ENCODE results near the gene IKZF4. TPM values are rescaled to one million over a fixed set of nuclear protein-coding genes. Genes with fewer than 3 reads are reported as not detected.

The IKZF4 gene
- total RNA-seq, 2 experiments from 2014 or later: 22.5 to 22.9 TPM

GRCh38 chr12:56080556-56081138 lies 59.8 kb downstream of the IKZF4 start:
- Mint-ChIP-seq H3K27ac (no peak overlapping the region), H3K4me1 (peaks cover 10% of the 10 kb centered on the region), H3K9me3 (no peaks in the 10 kb centered on the region), H3K27me3 (peaks cover 14% of the 10 kb centered on the region), H3K4me3 (peak overlapping the region; percentile 78), H3K36me3 (no peaks in the 10 kb centered on the region)
- DNase-seq: no peak

GRCh38 chr12:56081393-56082347 lies 60.8 kb downstream of the IKZF4 start:
- Mint-ChIP-seq H3K9me3 (no peaks in the 10 kb centered on the region), H3K4me1 (peaks cover 10% of the 10 kb centered on the region), H3K27ac (no peak overlapping the region), H3K27me3 (peaks cover 14% of the 10 kb centered on the region), H3K4me3 (no peak overlapping the region), H3K36me3 (no peaks in the 10 kb centered on the region)
- DNase-seq: no peak

GRCh38 chr12:56082382-56082781 lies 61.5 kb downstream of the IKZF4 start:
- Mint-ChIP-seq H3K9me3 (no peaks in the 10 kb centered on the region), H3K4me1 (peaks cover 10% of the 10 kb centered on the region), H3K27me3 (peaks cover 14% of the 10 kb centered on the region)

GRCh38 chr12:56082967-56083366 lies 62.1 kb downstream of the IKZF4 start:
- Mint-ChIP-seq H3K4me3 (no peak overlapping the region), H3K4me1 (peaks cover 10% of the 10 kb centered on the region), H3K36me3 (no peaks in the 10 kb centered on the region), H3K27me3 (peaks cover 14% of the 10 kb centered on the region), H3K9me3 (no peaks in the 10 kb centered on the region), H3K27ac (no peak overlapping the region)
- DNase-seq: no peak

More at GRCh38 chr12:56082382-56082781, 61.5 kb downstream of the IKZF4 start:
- Mint-ChIP-seq H3K4me3 (no peak overlapping the region), H3K36me3 (no peaks in the 10 kb centered on the region), H3K27ac (no peak overlapping the region)
- no peak for DNase-seq

GRCh38 chr12:56084958-56085543 lies 64.2 kb downstream of the IKZF4 start:
- Mint-ChIP-seq H3K27me3 (peaks cover 14% of the 10 kb centered on the region), H3K4me3 (no peak overlapping the region), H3K27ac (no peak overlapping the region), H3K36me3 (no peaks in the 10 kb centered on the region), H3K4me1 (peaks cover 4% of the 10 kb centered on the region), H3K9me3 (no peaks in the 10 kb centered on the region)
- peak; percentile 26 for DNase-seq

- Mint-ChIP-seq H3K27me3 (peaks cover 9% of the 10 kb centered on the region), H3K4me3 (no peak overlapping the region), H3K36me3 (no peaks in the 10 kb centered on the region), H3K27ac (no peak overlapping the region), H3K4me1 (no peaks in the 10 kb centered on the region), H3K9me3 (no peaks in the 10 kb centered on the region)
- DNase-seq: no peak
Measured at GRCh38 chr12:56086096-56086495, 65.3 kb downstream of the IKZF4 start.

GRCh38 chr12:56086608-56087007 lies 65.8 kb downstream of the IKZF4 start:
- H3K4me1 Mint-ChIP-seq: no peaks in the 10 kb centered on the region
- DNase-seq: no peak
- no peaks in the 10 kb centered on the region for H3K36me3 Mint-ChIP-seq
- peaks cover 4% of the 10 kb centered on the region for H3K27me3 Mint-ChIP-seq
- H3K4me3 Mint-ChIP-seq: no peak overlapping the region
- no peaks in the 10 kb centered on the region for H3K9me3 Mint-ChIP-seq
- no peak overlapping the region for H3K27ac Mint-ChIP-seq

- no peaks in the 10 kb centered on the region for H3K27me3 Mint-ChIP-seq
- no peaks in the 10 kb centered on the region for H3K4me1 Mint-ChIP-seq
- DNase-seq: no peak
- no peak overlapping the region for H3K4me3 Mint-ChIP-seq
- H3K27ac Mint-ChIP-seq: no peak overlapping the region
- no peaks in the 10 kb centered on the region for H3K9me3 Mint-ChIP-seq
- no peaks in the 10 kb centered on the region for H3K36me3 Mint-ChIP-seq
Measured at GRCh38 chr12:56087220-56087619, 66.4 kb downstream of the IKZF4 start.

Other genes starting within 250 kb of the IKZF4 start
- 100 to 1,000 TPM in 1 of 2 experiments, 10 to 100 TPM in 1; 99.6 to 104 TPM for gene SARNP, start 203.3 kb upstream of the IKZF4 start, total RNA-seq
- 10 to 100 TPM; 29.8 to 32.4 TPM for gene ORMDL2, start 203.0 kb upstream of the IKZF4 start, total RNA-seq
- gene DNAJC14, start 191.5 kb upstream of the IKZF4 start, total RNA-seq: 10 to 100 TPM; 33.1 to 35.5 TPM
- not detected for gene MMP19, start 178.1 kb upstream of the IKZF4 start, total RNA-seq
- gene PYM1, start 93.1 kb upstream of the IKZF4 start, total RNA-seq: 10 to 100 TPM; 33.3 to 34.9 TPM
- 100 to 1,000 TPM; 236 TPM for gene DGKA, start 89.9 kb upstream of the IKZF4 start, total RNA-seq
- gene PMEL, start 55.0 kb upstream of the IKZF4 start, total RNA-seq: under 1 TPM; 0.25 to 0.28 TPM
- gene CDK2, start 54.2 kb upstream of the IKZF4 start, total RNA-seq: 100 to 1,000 TPM; 111 to 120 TPM
- gene RAB5B, start 47.0 kb upstream of the IKZF4 start, total RNA-seq: 10 to 100 TPM; 24.5 to 25.3 TPM
- 1 to 10 TPM; 4.6 to 4.9 TPM for gene SUOX, start 23.8 kb upstream of the IKZF4 start, total RNA-seq
- gene RPS26, start 20.9 kb downstream of the IKZF4 start, total RNA-seq: 10 to 100 TPM; 45.1 to 47.7 TPM
- gene ERBB3, start 59.1 kb downstream of the IKZF4 start, total RNA-seq: under 1 TPM; 0.82 to 0.97 TPM
- gene PA2G4, start 83.5 kb downstream of the IKZF4 start, total RNA-seq: 100 to 1,000 TPM; 552 to 588 TPM
- 1,000 to 10,000 TPM; 5,444 to 5,630 TPM for gene RPL41, start 95.6 kb downstream of the IKZF4 start, total RNA-seq
- gene ZC3H10, start 97.2 kb downstream of the IKZF4 start, total RNA-seq: 1 to 10 TPM; 6.9 to 7.2 TPM
- 100 to 1,000 TPM; 153 to 155 TPM for gene ESYT1, start 107.2 kb downstream of the IKZF4 start, total RNA-seq
- 10 to 100 TPM; 67.9 to 76.2 TPM for gene MYL6B, start 131.5 kb downstream of the IKZF4 start, total RNA-seq
- gene MYL6, start 137.3 kb downstream of the IKZF4 start, total RNA-seq: 100 to 1,000 TPM; 751 to 777 TPM
- gene SMARCC2, start 168.4 kb downstream of the IKZF4 start, total RNA-seq: 10 to 100 TPM; 78.5 to 92.6 TPM
- 10 to 100 TPM; 26.4 to 31.2 TPM for gene RNF41, start 200.9 kb downstream of the IKZF4 start, total RNA-seq
- 10 to 100 TPM; 81.2 to 84.5 TPM for gene NABP2, start 203.3 kb downstream of the IKZF4 start, total RNA-seq
- under 1 TPM; 0.44 to 0.49 TPM for gene SLC39A5, start 209.0 kb downstream of the IKZF4 start, total RNA-seq
- 10 to 100 TPM; 41.9 to 47.0 TPM for gene ANKRD52, start 237.3 kb downstream of the IKZF4 start, total RNA-seq
- 10 to 100 TPM in 1 of 2 experiments, 1 to 10 TPM in 1; 9.5 to 10.6 TPM for gene COQ10A, start 245.9 kb downstream of the IKZF4 start, total RNA-seq